H1 (cell line): Measurements from ENCODE around the gene SYMPK. TPM values are rescaled to one million over a fixed set of nuclear protein-coding genes. Genes with fewer than 3 reads are reported as not detected.

Experiments used
- CTCF ChIA-PET: fragments of 300-600 bp; sonication (Branson Sonifier 250); formaldehyde crosslinking; loops from one replicate; lab custom pipeline; 2021; ENCODE audit not compliant: partially characterized antibody; lab: Charles Lee
- POLR2A ChIA-PET: fragments of 300-600 bp; sonication (Branson Sonifier 250); formaldehyde crosslinking; loops from one replicate; lab custom pipeline; 2021; ENCODE audit warnings: inconsistent platforms; ENCODE audit not compliant: partially characterized antibody; lab: Charles Lee
- DNase-seq, 2 experiments: peaks; one replicate each; pipeline versions ENCODE4 v3.0.0 to v3.0.0-alpha.2; 2010 to 2022; ENCODE audit warnings: low spot score in 2 of 2, low read depth in 1 of 2, mixed read lengths in 1 of 2
- FAIRE-seq: peaks from 2 replicates; lab custom pipeline; 2011; peaks lifted over from hg19 to GRCh38; lab: Jason Lieb, UNC
- H2AFZ ChIP-seq: 2 replicates; pipeline ENCODE4 v1.8.1; 2012; ENCODE audit warnings: low read length, inconsistent platforms
- H2AK5ac ChIP-seq: 2 replicates; pipeline ENCODE4 v1.6.1; 2013; ENCODE audit warnings: low read depth, low read length
- H2BK120ac ChIP-seq: replicated peaks from 2 replicates; pipeline ENCODE3; 2013; ENCODE audit warnings: low read depth, low read length, inconsistent platforms
- H2BK12ac ChIP-seq: 2 replicates; pipeline ENCODE4 v1.6.1; 2013; ENCODE audit warnings: low read depth, low read length
- H2BK15ac ChIP-seq: 2 replicates; pipeline ENCODE4 v1.6.1; 2013; ENCODE audit warnings: low read length
- H2BK20ac ChIP-seq: 2 replicates; pipeline ENCODE4 v1.6.1; 2013; ENCODE audit warnings: low read length
- H2BK5ac ChIP-seq: 2 replicates; pipeline ENCODE4 v1.6.1; 2013; ENCODE audit warnings: low read depth, low read length
- H3K14ac ChIP-seq: 2 replicates; pipeline ENCODE4 v1.6.1; 2013; ENCODE audit warnings: inconsistent platforms; ENCODE audit not compliant: insufficient read length
- H3K18ac ChIP-seq: 2 replicates; pipeline ENCODE4 v1.6.1; 2013; ENCODE audit warnings: low read length; ENCODE audit errors: extremely low read depth
- H3K23ac ChIP-seq: 2 replicates; pipeline ENCODE4 v1.6.1; 2013; ENCODE audit warnings: inconsistent platforms; ENCODE audit not compliant: insufficient read length
- H3K23me2 ChIP-seq: 2 replicates; pipeline ENCODE4 v1.6.1; 2013; ENCODE audit warnings: low read depth, low read length
- H3K27ac ChIP-seq: 2 replicates; pipeline ENCODE4 v1.6.1; 2011; ENCODE audit warnings: low read depth, low read length, inconsistent platforms
- H3K27me3 ChIP-seq, 4 experiments: replicated peaks in 1 of 4; 1 replicate in 1 of 4; 2 replicates in 3 of 4; pipeline versions ENCODE4 v1.6.1 to v1.8.1; 2011 to 2013; ENCODE audit warnings: low read length in 3 of 4, mild to moderate bottlenecking in 3 of 4, inconsistent platforms in 2 of 4, mixed read lengths in 2 of 4, moderate library complexity in 1 of 4; ENCODE audit not compliant: control insufficient read depth in 3 of 4, insufficient read depth in 3 of 4; ENCODE audit errors: extremely low read depth in 1 of 4
- H3K36me3 ChIP-seq, 4 experiments: 2 replicates each; pipeline versions ENCODE4 v1.6.1 to v1.8.1; 2011 to 2013; ENCODE audit warnings: mild to moderate bottlenecking in 4 of 4, low read length in 3 of 4, moderate library complexity in 2 of 4, control low read depth in 1 of 4, inconsistent platforms in 1 of 4; ENCODE audit not compliant: insufficient read depth in 4 of 4, control insufficient read depth in 2 of 4
- H3K4ac ChIP-seq: replicated peaks from 2 replicates; pipeline ENCODE3; 2013; ENCODE audit warnings: low read length, low read depth, mixed read lengths, inconsistent platforms; ENCODE audit not compliant: insufficient read length
- H3K4me1 ChIP-seq, 4 experiments: replicated peaks in 1 of 4; 1 replicate in 1 of 4; 2 replicates in 3 of 4; pipeline versions ENCODE4 v1.6.1 to v1.8.1; 2011 to 2013; ENCODE audit warnings: low read length in 3 of 4, inconsistent platforms in 2 of 4, mixed read lengths in 1 of 4; ENCODE audit not compliant: insufficient read depth in 4 of 4, control insufficient read depth in 3 of 4
- H3K4me2 ChIP-seq, 2 experiments: 2 replicates each; pipeline versions ENCODE4 v1.6.1 to v1.8.1; 2011 to 2013; ENCODE audit warnings: low read depth in 2 of 2, low read length in 2 of 2, control low read depth in 1 of 2, inconsistent platforms in 1 of 2, mild to moderate bottlenecking in 1 of 2; ENCODE audit not compliant: insufficient read depth in 1 of 2
- H3K4me3 ChIP-seq, 4 experiments: fragments of 200-600, 300-600 bp in 1 of 4; sonication (generic), shearing (Covaris generic), sonication (Bioruptor Twin) in 1 of 4; 2 replicates each; pipeline versions ENCODE4 v1.5.1 to v1.8.1; 2011 to 2016; ENCODE audit warnings: low read length in 4 of 4, low read depth in 3 of 4, control low read depth in 2 of 4, inconsistent platforms in 2 of 4, mild to moderate bottlenecking in 2 of 4, mixed read lengths in 1 of 4, moderate library complexity in 1 of 4; ENCODE audit not compliant: insufficient read depth in 2 of 4; ENCODE audit errors: extremely low read depth in 1 of 4
- H3K56ac ChIP-seq: replicated peaks from 2 replicates; pipeline ENCODE3; 2013; ENCODE audit warnings: low read depth, mild to moderate bottlenecking, mixed read lengths, low read length, inconsistent platforms; ENCODE audit not compliant: insufficient read length
- H3K79me1 ChIP-seq: 2 replicates; pipeline ENCODE4 v1.6.1; 2013; ENCODE audit warnings: low read depth, low read length, control low read depth
- H3K79me2 ChIP-seq, 2 experiments: 2 replicates each; pipeline versions ENCODE4 v1.6.1 to v1.8.1; 2012 to 2013; ENCODE audit warnings: low read length in 2 of 2, mild to moderate bottlenecking in 2 of 2, inconsistent platforms in 1 of 2; ENCODE audit not compliant: insufficient read depth in 2 of 2, control insufficient read depth in 1 of 2
- H3K9ac ChIP-seq, 4 experiments: replicated peaks in 1 of 4; 1 replicate in 1 of 4; 2 replicates in 3 of 4; pipeline versions ENCODE4 v1.6.1 to v1.8.1; 2011 to 2013; ENCODE audit warnings: low read depth in 3 of 4, low read length in 3 of 4, control low read depth in 2 of 4, mild to moderate bottlenecking in 2 of 4, moderate library complexity in 2 of 4, inconsistent platforms in 1 of 4; ENCODE audit errors: extremely low read depth in 1 of 4
- H3K9me3 ChIP-seq, 2 experiments: 2 replicates each; pipeline versions ENCODE4 v1.6.1 to v1.8.1; 2012 to 2013; ENCODE audit warnings: mild to moderate bottlenecking in 2 of 2, moderate library complexity in 2 of 2, control low read depth in 1 of 2, inconsistent platforms in 1 of 2, low read depth in 1 of 2, low read length in 1 of 2, mixed read lengths in 1 of 2; ENCODE audit not compliant: insufficient read depth in 2 of 2
- H4K20me1 ChIP-seq, 2 experiments: replicated peaks in 1 of 2; 2 replicates each; pipeline versions ENCODE3 to v1.8.1; 2011 to 2013; ENCODE audit warnings: inconsistent platforms in 2 of 2, low read length in 2 of 2, mild to moderate bottlenecking in 1 of 2; ENCODE audit not compliant: insufficient read depth in 2 of 2, control insufficient read depth in 1 of 2
- H4K5ac ChIP-seq: 2 replicates; pipeline ENCODE4 v1.6.1; 2013; ENCODE audit warnings: low read length, low read depth, mixed read lengths, inconsistent platforms; ENCODE audit not compliant: insufficient read length
- H4K8ac ChIP-seq: 2 replicates; pipeline ENCODE4 v1.8.0; 2013; ENCODE audit warnings: mild to moderate bottlenecking, moderate library complexity, low read length, inconsistent platforms; ENCODE audit not compliant: insufficient read depth; ENCODE audit errors: extremely low read depth
- H4K91ac ChIP-seq: replicated peaks from 2 replicates; pipeline ENCODE3; 2013; ENCODE audit warnings: low read length, mixed read lengths, inconsistent platforms; ENCODE audit not compliant: insufficient read length
- CBX8 ChIP-seq: fragments of 300-800, 300-1000 bp; sonication (generic); IDR thresholded peaks from 2 replicates; pipeline ENCODE4 v1.7.1; 2016; ENCODE audit warnings: low read depth, low read length, borderline replicate concordance
- CTCF ChIP-seq, 3 experiments: IDR thresholded peaks; 1 replicate in 2 of 3; 2 replicates in 1 of 3; pipeline versions ENCODE4 v1.5.1 to v1.6.1; 2011; ENCODE audit warnings: low read length in 3 of 3, mild to moderate bottlenecking in 3 of 3, inconsistent platforms in 2 of 3, low read depth in 1 of 3, moderate library complexity in 1 of 3; ENCODE audit not compliant: insufficient read depth in 1 of 3; ENCODE audit errors: control extremely low read depth in 1 of 3
- WGBS, 2 experiments: shearing (Covaris generic) in 1 of 2; methylation state at CpG; one replicate each; pipeline versions ENCODE4 v1.1.6 to v1.1.7; 2013 to 2015; ENCODE audit warnings: low lambda C conversion rate in 2 of 2, mixed read lengths in 2 of 2, inconsistent platforms in 1 of 2, low coverage in 1 of 2, missing lambda C conversion rate in 1 of 2; ENCODE audit not compliant: insufficient replicate concordance in 2 of 2, insufficient coverage in 1 of 2, insufficient read length in 1 of 2; ENCODE audit errors: extremely low coverage in 1 of 2, missing lambda C conversion rate in 1 of 2; 5-methylcytosine and 5-hydroxymethylcytosine counted together
- polyA plus RNA-seq, 7 experiments: library from polyadenylated mRNA; depleted of rRNA in 3 of 7; stranded (reverse) in 5 of 7; unstranded in 2 of 7; fragments of >200 nt in 5 of 7; fragments of 200-250 nt in 2 of 7; gene quantifications; 1 replicate in 5 of 7; 2 replicates in 1 of 7; 4 replicates in 1 of 7; pipeline versions ENCODE4 v1.2.1 to v1.2.3, GENCODE V29; 2011 to 2013; ENCODE audit warnings: missing spikeins in 2 of 7, mixed read lengths in 2 of 7
- total RNA-seq: library from RNA; stranded (reverse); fragmentation: NEBNext Ultra II Directional; extraction: Animal tissue kit (Norgen Biotek cat#: 25700); gene quantifications from 2 replicates; pipeline ENCODE4 v1.2.1, GENCODE V29; 2021

SYMPK gene
- total and polyA plus RNA-seq, 2 of the 8 experiments (the other 6 are each of a cell fraction or from before 2014, with no cell fraction given), result 93.6 to 99.5 TPM

DNA sequence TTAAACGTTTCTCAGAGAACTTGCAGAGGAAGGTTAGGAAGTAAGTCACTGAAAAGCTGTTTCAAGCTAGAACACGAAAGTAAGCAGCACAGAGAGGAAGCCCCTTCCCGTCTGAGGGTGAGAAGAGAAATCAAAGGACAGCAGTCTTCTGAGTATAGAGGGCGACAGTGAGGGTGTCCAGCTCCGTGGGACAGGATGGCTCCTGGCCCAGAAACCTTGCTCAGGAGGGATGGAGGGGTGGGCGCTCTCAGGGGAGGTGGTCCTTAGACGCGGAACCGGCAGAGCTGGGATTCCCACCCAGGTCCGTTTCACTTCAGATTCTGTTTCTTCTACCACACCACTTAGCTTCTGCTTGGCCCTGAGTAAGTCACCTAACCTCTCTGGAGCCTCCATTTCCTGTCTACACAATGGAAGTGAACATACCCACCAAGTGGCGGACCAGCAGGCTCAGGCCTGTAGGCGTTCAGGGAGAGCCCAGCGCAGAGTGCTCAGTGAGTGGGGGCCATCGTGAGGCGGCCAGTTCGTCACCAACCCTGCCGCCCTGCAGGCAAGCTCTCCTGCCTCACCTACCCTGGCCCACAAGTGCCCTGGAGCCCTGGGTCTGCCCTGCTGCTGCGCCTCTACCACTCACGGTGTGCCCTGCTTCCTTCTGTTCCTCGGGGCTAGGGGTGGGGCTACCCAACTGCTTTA, 42.4 kb downstream of the SYMPK start:
- Histone ChIP-seq H4K91ac (no peak overlapping the region), H3K4ac (no peak overlapping the region), H3K23me2 (peaks cover 10% of the 10 kb centered on the region), H3K9me3 (no peaks in the 10 kb centered on the region), H2BK5ac (no peak overlapping the region), H4K8ac (no peak overlapping the region), H3K56ac (no peak overlapping the region), H4K20me1 (peaks cover 2 to 11% of the 10 kb centered on the region in 2 experiments), H3K9ac (no peak overlapping the region), H3K4me2 (no peak overlapping the region), H3K79me1 (no peaks in the 10 kb centered on the region; the same call in 1 of the 2 replicates), H3K36me3 (peaks cover 11 to 39% (median 29%) of the 10 kb centered on the region in 4 experiments), H2BK20ac (no peak overlapping the region), H3K79me2 (no peaks in the 10 kb centered on the region), H3K4me3 (no peak overlapping the region), H3K27me3 (no peaks in the 10 kb centered on the region), H3K14ac (no peak overlapping the region), H3K27ac (no peak overlapping the region), H3K18ac (no peak overlapping the region), H2BK12ac (no peak overlapping the region), H4K5ac (no peak overlapping the region), H3K23ac (no peak overlapping the region), H2AFZ (no peak overlapping the region), H3K4me1 (peaks cover 0 to 17% (median 15%) of the 10 kb centered on the region in 4 experiments; a peak in 6 of 7 replicates), H2AK5ac (no peak overlapping the region), H2BK120ac (no peak overlapping the region), H2BK15ac (no peak overlapping the region)
- TF ChIP-seq CTCF (IDR thresholded peaks at IDR 0.05; ENCODE audit: control extremely low read depth in 1 of 3, insufficient read depth in 1 of 3, low read depth in 1 of 3, low read length in 3 of 3) (peak in 2 of 3 experiments; percentile 20 to 31; a peak in 2 of 4 replicates), CBX8 (no peak)
- no peak for FAIRE-seq
- no peak for DNase-seq
- ChIA-PET POLR2A (interaction anchor here (0.9 to 12.6 kb wide), 7 partner anchors 9 to 50 kb away, joined by 3 to 175 read pairs (median 5); partner anchors contain the start of genes DMPK, FOXA3 and SIX5), CTCF (interaction anchor here (1.3 to 2.4 kb wide), 5 partner anchors 11 to 63 kb away, joined by 3 to 9 read pairs (median 5); no protein-coding TSS in a partner anchor)
- 88% methylated on average over 20 of the region's 20 CpGs; no CpG with 5 or more reads in 1 of the 2 experiments for WGBS, 2 experiments
